CD4-positive, alpha-beta T cell (primary cell): ENCODE data around the gene TMEM127. TPM values are rescaled to one million over a fixed set of nuclear protein-coding genes. Genes with fewer than 3 reads are reported as not detected.

Experiments
- ATAC-seq: fragments of 200-7000 bp; cut with Tn5 transposase; one replicate; pipeline ENCODE4 v1.10.0; 2022; ENCODE audit warnings: mild to moderate bottlenecking; ENCODE audit not compliant: poor library complexity
- CTCF ChIA-PET: fragments of 350-600 bp; sonication (Branson Sonifier 250); formaldehyde crosslinking; loops from one replicate; lab custom pipeline; 2021; ENCODE audit warnings: antibody characterized with exemption, inconsistent platforms; lab: Charles Lee
- POLR2A ChIA-PET: fragments of 350-600 bp; sonication (Branson Sonifier 250); formaldehyde crosslinking; loops from one replicate; lab custom pipeline; 2021; ENCODE audit warnings: antibody characterized with exemption, inconsistent platforms; lab: Charles Lee
- DNase-seq, 14 experiments: peaks; one replicate each; pipeline ENCODE4 v3.0.0-alpha.2; 2013 to 2020; ENCODE audit warnings: mixed read lengths in 2 of 14
- H3K27ac ChIP-seq, 2 donors: one replicate each; pipeline versions ENCODE4 v1.5.1 to v1.7.0; 2013; ENCODE audit warnings: low read length in 2 of 2, low read depth in 1 of 2, mild to moderate bottlenecking in 1 of 2
- H3K27me3 ChIP-seq, 2 experiments: 1 replicate in 1 of 2; 2 replicates in 1 of 2; pipeline versions ENCODE4 v1.6.1 to v1.7.0; 2013; ENCODE audit warnings: low read length in 2 of 2, control low read depth in 1 of 2, mild to moderate bottlenecking in 1 of 2, moderate library complexity in 1 of 2; ENCODE audit not compliant: insufficient read depth in 2 of 2, control insufficient read depth in 1 of 2
- H3K36me3 ChIP-seq: one replicate; pipeline ENCODE4 v1.6.1; 2013; ENCODE audit warnings: low read length, control low read depth; ENCODE audit not compliant: insufficient read depth
- H3K4me1 ChIP-seq: one replicate; pipeline ENCODE4 v1.6.1; 2013; ENCODE audit warnings: low read length, control low read depth; ENCODE audit not compliant: insufficient read depth
- H3K4me3 ChIP-seq: one replicate; pipeline ENCODE4 v1.5.1; 2013; ENCODE audit warnings: mild to moderate bottlenecking, low read length, moderate library complexity
- H3K9me3 ChIP-seq, 2 experiments: 1 replicate in 1 of 2; 2 replicates in 1 of 2; pipeline versions ENCODE4 v1.6.1 to v1.7.0; 2013; ENCODE audit warnings: low read length in 2 of 2, mild to moderate bottlenecking in 2 of 2, control low read depth in 1 of 2, moderate library complexity in 1 of 2; ENCODE audit not compliant: control insufficient read depth in 1 of 2, insufficient read depth in 1 of 2
- H3K27ac Mint-ChIP-seq: one replicate; pipeline ENCODE4 v1.8.0; 2020; ENCODE audit warnings: mixed read lengths
- H3K27me3 Mint-ChIP-seq: one replicate; pipeline ENCODE4 v1.8.0; 2021; ENCODE audit warnings: mixed read lengths
- H3K36me3 Mint-ChIP-seq: one replicate; pipeline ENCODE4 v1.8.0; 2021; ENCODE audit warnings: low read depth, mixed read lengths
- H3K4me1 Mint-ChIP-seq: one replicate; pipeline ENCODE4 v1.8.0; 2021; ENCODE audit warnings: low read depth, mixed read lengths
- H3K4me3 Mint-ChIP-seq: one replicate; pipeline ENCODE4 v1.8.0; 2020; ENCODE audit warnings: mild to moderate bottlenecking, mixed read lengths
- H3K9me3 Mint-ChIP-seq: one replicate; pipeline ENCODE4 v1.8.0; 2020; ENCODE audit warnings: mixed read lengths
- intact Hi-C, 2 experiments: fragments of 100-400 bp; cut with DNase I in 1 of 2; cut with micrococcal nuclease in 1 of 2; formaldehyde crosslinking; loops; one replicate each; pipeline versions ENCODE4 v1.15.1 to v1.9.0; 2023 to 2025; cut with DNase I, micrococcal nuclease
- total RNA-seq, 174 experiments: library from RNA in 2 of 174; stranded (reverse) in 2 of 174; gene quantifications; one replicate each; pipeline ENCODE4 v1.2.3 and lab custom pipeline; 2021 to 2026
- TF ChIP-seq, protein P1 (sequence below): fragments of 200-600 bp; IDR thresholded peaks from one replicate; pipeline ENCODE4 v1.8.0; 2022; ENCODE audit warnings: antibody characterized with exemption, mild to moderate bottlenecking

The TMEM127 gene
- total RNA-seq, 2 experiments from 2014 or later: 34.2 to 36.0 TPM

DNA sequence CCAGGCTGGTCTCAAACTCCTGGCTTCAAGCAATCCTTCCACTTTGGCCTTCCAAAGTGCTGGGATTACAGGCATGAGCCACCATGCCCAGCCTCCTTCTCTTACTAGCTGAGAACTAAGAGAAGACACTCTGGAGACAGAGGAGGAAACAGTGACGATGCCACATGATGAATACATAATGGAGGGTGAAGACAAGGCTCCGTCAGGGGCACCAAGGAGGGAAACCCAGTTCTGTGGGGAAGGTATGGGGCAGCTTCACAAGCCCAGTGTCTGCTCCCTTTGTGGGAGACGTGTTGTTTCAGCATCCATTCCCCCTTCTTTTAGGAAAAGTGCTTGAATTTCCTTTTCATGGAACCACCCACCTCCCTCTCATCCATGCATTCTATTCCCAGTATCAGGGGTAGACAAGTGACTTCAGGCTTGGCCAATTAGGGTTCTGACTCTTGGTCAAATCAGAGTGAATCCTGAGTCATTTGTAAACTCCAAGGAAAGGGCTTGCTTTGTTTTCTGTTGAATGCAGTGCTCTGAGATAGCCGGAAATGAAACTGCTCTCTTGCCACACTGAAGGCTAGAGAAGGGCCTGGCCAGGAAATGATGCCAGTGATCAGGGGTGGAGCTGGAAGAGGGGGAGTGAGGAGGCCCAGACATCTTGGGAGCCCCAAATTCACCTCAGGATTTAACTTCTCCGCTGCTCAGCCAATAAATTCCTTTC lies 23.7 kb downstream of the TMEM127 start:
- CTCF ChIA-PET: no interaction called here
- intact Hi-C loops: no loop called here
- Histone ChIP-seq H3K27me3 (no peaks in the 10 kb centered on the region), H3K27ac (peak overlapping the region; percentile 61 to 92), H3K4me3 (peak overlapping the region; percentile 6), H3K4me1 (peaks cover 49% of the 10 kb centered on the region), H3K36me3 (peaks cover 3% of the 10 kb centered on the region), H3K9me3 (no peaks in the 10 kb centered on the region)
- Mint-ChIP-seq H3K4me3 (peak overlapping the region; percentile 66), H3K36me3 (no peaks in the 10 kb centered on the region), H3K27ac (peak overlapping the region; percentile 94), H3K27me3 (no peaks in the 10 kb centered on the region), H3K4me1 (peaks cover 47% of the 10 kb centered on the region), H3K9me3 (no peaks in the 10 kb centered on the region)
- POLR2A ChIA-PET: interaction anchor here (0.5 to 3.0 kb wide), 8 partner anchors 10 to 234 kb away, joined by 3 to 26 read pairs (median 3); partner anchors contain the start of gene STARD7
- TF ChIP-seq, protein P1, sequence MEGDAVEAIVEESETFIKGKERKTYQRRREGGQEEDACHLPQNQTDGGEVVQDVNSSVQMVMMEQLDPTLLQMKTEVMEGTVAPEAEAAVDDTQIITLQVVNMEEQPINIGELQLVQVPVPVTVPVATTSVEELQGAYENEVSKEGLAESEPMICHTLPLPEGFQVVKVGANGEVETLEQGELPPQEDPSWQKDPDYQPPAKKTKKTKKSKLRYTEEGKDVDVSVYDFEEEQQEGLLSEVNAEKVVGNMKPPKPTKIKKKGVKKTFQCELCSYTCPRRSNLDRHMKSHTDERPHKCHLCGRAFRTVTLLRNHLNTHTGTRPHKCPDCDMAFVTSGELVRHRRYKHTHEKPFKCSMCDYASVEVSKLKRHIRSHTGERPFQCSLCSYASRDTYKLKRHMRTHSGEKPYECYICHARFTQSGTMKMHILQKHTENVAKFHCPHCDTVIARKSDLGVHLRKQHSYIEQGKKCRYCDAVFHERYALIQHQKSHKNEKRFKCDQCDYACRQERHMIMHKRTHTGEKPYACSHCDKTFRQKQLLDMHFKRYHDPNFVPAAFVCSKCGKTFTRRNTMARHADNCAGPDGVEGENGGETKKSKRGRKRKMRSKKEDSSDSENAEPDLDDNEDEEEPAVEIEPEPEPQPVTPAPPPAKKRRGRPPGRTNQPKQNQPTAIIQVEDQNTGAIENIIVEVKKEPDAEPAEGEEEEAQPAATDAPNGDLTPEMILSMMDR: no peak
- DNase-seq: peak in 11 of 14 experiments; percentile 15 to 84 (median 40)
- ATAC-seq: peak; percentile 83

- Histone ChIP-seq H3K27me3 (no peaks in the 10 kb centered on the region), H3K4me1 (peaks cover 40% of the 10 kb centered on the region), H3K36me3 (peaks cover 3% of the 10 kb centered on the region), H3K27ac (peak overlapping the region in 1 of 2 donors; percentile 92), H3K9me3 (no peaks in the 10 kb centered on the region), H3K4me3 (no peak overlapping the region)
- H3K9me3 Mint-ChIP-seq: no peaks in the 10 kb centered on the region
- intact Hi-C loops: no loop called here
- peaks cover 40% of the 10 kb centered on the region for H3K4me1 Mint-ChIP-seq
- peak overlapping the region; percentile 94 for H3K27ac Mint-ChIP-seq
- DNase-seq: no peak
- ATAC-seq: no peak
- no peaks in the 10 kb centered on the region for H3K27me3 Mint-ChIP-seq
- POLR2A ChIA-PET: interaction anchor here (0.5 to 3.0 kb wide), 5 partner anchors 9 to 233 kb away, joined by 3 to 26 read pairs (median 3); partner anchors contain the start of gene STARD7
- no peaks in the 10 kb centered on the region for H3K36me3 Mint-ChIP-seq
- peak overlapping the region; percentile 8 for H3K4me3 Mint-ChIP-seq
- TF ChIP-seq, protein P1: no peak
- CTCF ChIA-PET: no interaction called here
Measured at GRCh38 chr2:96241227-96241626, 24.6 kb downstream of the TMEM127 start.

GRCh38 chr2:96240341-96241038 lies 25.3 kb downstream of the TMEM127 start:
- Histone ChIP-seq H3K27ac (peak overlapping the region in 1 of 2 donors; percentile 92), H3K36me3 (peaks cover 3% of the 10 kb centered on the region), H3K4me3 (no peak overlapping the region), H3K27me3 (no peaks in the 10 kb centered on the region), H3K4me1 (peaks cover 34% of the 10 kb centered on the region), H3K9me3 (no peaks in the 10 kb centered on the region)
- intact Hi-C loops: no loop called here
- CTCF ChIA-PET: no interaction called here
- H3K27me3 Mint-ChIP-seq: no peaks in the 10 kb centered on the region
- TF ChIP-seq, protein P1: no peak
- H3K9me3 Mint-ChIP-seq: no peaks in the 10 kb centered on the region
- H3K4me3 Mint-ChIP-seq: no peak overlapping the region
- POLR2A ChIA-PET: interaction anchor here (1.2 to 3.0 kb wide), 2 partner anchors 32 to 38 kb away, joined by 3 to 26 read pairs; partner anchors contain the start of gene STARD7
- ATAC-seq (no peak), DNase-seq (no peak)
- H3K27ac Mint-ChIP-seq: peak overlapping the region; percentile 94
- peaks cover 33% of the 10 kb centered on the region for H3K4me1 Mint-ChIP-seq
- no peaks in the 10 kb centered on the region for H3K36me3 Mint-ChIP-seq
